ENCODE data around the gene LCNL1. TPM values are rescaled to one million over a fixed set of nuclear protein-coding genes. Genes with fewer than 3 reads are reported as not detected.
A peak's percentile ranks its signal among the peaks of the same experiment; 100 is the strongest.

LCNL1 gene
- total RNA-seq, 4 donors from 2014 or later, result 0.19 TPM; not detected in 3

DNA sequence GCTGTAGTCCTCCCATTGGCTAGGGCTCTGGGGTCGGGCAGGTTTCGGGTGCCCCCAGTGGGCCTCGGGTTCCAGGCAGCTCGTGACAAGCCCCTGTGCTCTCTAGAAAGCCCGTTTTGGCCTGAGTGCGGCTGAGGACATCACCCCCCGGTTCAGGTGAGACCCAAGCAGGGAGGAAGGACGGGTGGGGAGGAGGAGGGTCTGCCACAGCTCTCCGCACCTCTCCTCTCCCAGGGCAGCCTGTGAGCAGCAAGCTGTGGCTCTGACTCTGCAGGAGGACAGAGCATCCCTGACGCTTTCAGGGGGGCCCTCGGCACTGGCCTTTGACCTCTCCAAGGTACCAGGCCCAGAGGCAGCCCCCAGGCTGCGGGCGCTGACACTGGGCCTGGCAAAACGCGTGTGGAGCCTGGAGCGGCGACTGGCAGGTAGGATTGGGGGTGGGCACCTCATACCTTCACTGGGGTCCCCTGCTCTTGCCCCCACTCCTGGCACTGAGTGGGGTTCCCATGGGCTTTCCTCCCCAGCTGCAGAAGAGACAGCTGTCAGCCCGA lies 10.1 kb downstream of the LCNL1 start:
- H3K36me3 ChIP-seq, result peaks cover 0 to 16% (median 0%) of the 10 kb centered on the region in 3 donors
- H3K4me1 ChIP-seq, result peaks cover 51 to 70% (median 53%) of the 10 kb centered on the region in 3 donors
- 10% methylated on average over 2 of the region's 18 CpGs; no CpG with 5 or more reads in 1 of the 2 donors for WGBS, 2 donors
- H3K4me3 ChIP-seq, result peak overlapping the region; percentile 64 to 94 (median 73)
- TF ChIP-seq POLR2A (IDR thresholded peaks at IDR 0.05) (no peak), CTCF (IDR thresholded peaks at IDR 0.05) (no peak)
- intact Hi-C loops (cut with DNase I), result no loop called here
- DNase-seq, result no peak
- peak overlapping the region; percentile 77 to 97 (median 88) for H3K27ac ChIP-seq
- H3K9me3 ChIP-seq, result peaks cover 0 to 4% (median 0%) of the 10 kb centered on the region in 3 donors
- H3K27me3 ChIP-seq, result peaks cover 0 to 34% (median 0%) of the 10 kb centered on the region in 4 donors

DNA sequence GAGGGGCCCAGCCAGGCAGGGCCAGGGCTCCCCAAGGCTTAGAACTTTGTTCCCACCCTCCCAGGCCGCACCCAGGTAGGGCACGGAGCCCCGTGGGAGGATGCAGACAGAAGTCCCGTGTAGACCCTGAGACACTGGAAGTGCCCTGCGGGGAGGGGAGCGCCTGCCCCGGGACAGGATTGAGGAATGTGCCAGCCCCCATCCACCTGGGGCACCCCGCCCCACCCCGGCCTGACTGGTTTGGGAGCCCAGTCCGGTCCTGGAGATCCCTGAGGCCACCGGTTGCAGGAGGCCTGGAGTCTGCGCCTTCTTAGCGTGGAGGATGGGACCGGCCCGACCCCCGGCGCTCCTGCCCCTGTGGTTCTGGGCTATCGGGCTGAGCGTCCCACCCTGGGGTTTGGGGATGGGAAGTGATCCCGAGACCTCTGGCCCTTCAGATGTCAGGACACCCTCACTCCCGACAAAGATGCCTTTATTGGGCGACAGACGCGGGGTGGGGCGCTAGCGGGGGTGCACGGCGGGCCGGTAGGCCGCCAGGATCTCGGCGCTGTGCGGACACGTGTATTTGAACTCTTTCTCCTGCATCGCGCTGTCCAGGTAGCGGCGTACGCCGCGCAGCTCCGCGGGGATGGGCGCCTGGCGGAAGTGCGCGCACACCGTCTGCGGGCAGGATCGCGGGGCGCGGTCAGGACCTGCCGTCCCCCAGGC lies 11.5 kb downstream of the LCNL1 start:
- Histone ChIP-seq H3K36me3 (peaks cover 0 to 16% (median 0%) of the 10 kb centered on the region in 3 donors), H3K4me3 (peak overlapping the region; percentile 31 to 75 (median 50)), H3K27me3 (peaks cover 0 to 29% (median 0%) of the 10 kb centered on the region in 4 donors), H3K9me3 (peaks cover 0 to 4% (median 0%) of the 10 kb centered on the region in 3 donors), H3K27ac (peak overlapping the region; percentile 49 to 92 (median 80)), H3K4me1 (peaks cover 51 to 78% (median 55%) of the 10 kb centered on the region in 3 donors)
- 60% methylated on average over 2 of the region's 54 CpGs; no CpG with 5 or more reads in 1 of the 2 donors for WGBS, 2 donors
- TF ChIP-seq POLR2A (IDR thresholded peaks at IDR 0.05) (no peak), CTCF (IDR thresholded peaks at IDR 0.05) (no peak)
- intact Hi-C loops (cut with DNase I), result no loop called here
- no peak for DNase-seq

- H3K4me3 ChIP-seq, result peak overlapping the region; percentile 31 to 75 (median 50)
- H3K27ac ChIP-seq, result peak overlapping the region in 3 of 4 donors; percentile 77 to 92 (median 83)
- no CpG with 5 or more reads among the region's 40 CpGs for WGBS, 2 donors
- H3K9me3 ChIP-seq, result peaks cover 0 to 4% (median 0%) of the 10 kb centered on the region in 3 donors
- no peak for DNase-seq
- peaks cover 51 to 83% (median 55%) of the 10 kb centered on the region in 3 donors for H3K4me1 ChIP-seq
- TF ChIP-seq POLR2A (IDR thresholded peaks at IDR 0.05) (no peak), CTCF (IDR thresholded peaks at IDR 0.05) (no peak)
- H3K36me3 ChIP-seq, result peaks cover 0 to 16% (median 0%) of the 10 kb centered on the region in 3 donors
- intact Hi-C loops (cut with DNase I), result no loop called here
- H3K27me3 ChIP-seq, result peaks cover 0 to 29% (median 0%) of the 10 kb centered on the region in 4 donors
Observed at GRCh38 chr9:136994888-136995230, 12.1 kb downstream of the LCNL1 start.

DNA sequence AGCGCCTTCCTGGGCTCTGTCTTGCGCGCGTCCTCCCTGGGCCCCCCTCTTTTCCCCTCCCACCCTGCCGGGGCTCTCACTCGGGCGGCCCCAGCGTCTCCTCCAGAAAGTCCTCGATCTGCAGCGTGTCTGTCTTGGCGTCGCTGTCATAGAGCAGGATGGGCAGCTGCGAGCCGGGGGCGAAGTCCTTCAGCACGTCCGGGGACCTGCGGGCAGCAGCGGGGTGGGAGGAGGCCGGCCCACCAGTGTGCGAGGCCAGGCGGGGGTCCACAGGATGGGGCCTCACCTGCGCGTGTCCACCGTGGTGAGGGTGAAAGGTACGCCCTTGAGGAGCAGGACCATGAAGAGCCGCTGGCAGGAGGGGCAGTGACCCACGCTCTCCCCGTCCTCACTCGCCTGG lies 12.6 kb downstream of the LCNL1 start:
- Histone ChIP-seq H3K4me3 (peak overlapping the region; percentile 31 to 75 (median 50)), H3K9me3 (peaks cover 0 to 4% (median 0%) of the 10 kb centered on the region in 3 donors), H3K27me3 (peaks cover 0 to 29% (median 0%) of the 10 kb centered on the region in 4 donors), H3K27ac (peak overlapping the region; percentile 66 to 92 (median 80)), H3K4me1 (peaks cover 51 to 88% (median 55%) of the 10 kb centered on the region in 3 donors), H3K36me3 (peaks cover 0 to 16% (median 0%) of the 10 kb centered on the region in 3 donors)
- intact Hi-C loops (cut with DNase I), result no loop called here
- no peak for TF ChIP-seq POLR2A (IDR thresholded peaks at IDR 0.05)
- TF ChIP-seq CTCF (IDR thresholded peaks at IDR 0.05), result no peak
- DNase-seq, result no peak
- WGBS, 2 donors, result 16 to 40% methylated on average over 5 to 8 of the region's 30 CpGs
